Astrocyte (in vitro differentiated cells and primary cell): ENCODE data around the gene PTPRN2.

ENCODE experiments used
- CTCF ChIP-seq: IDR thresholded peaks from 2 replicates; pipeline ENCODE4 v1.5.1; 2011; ENCODE audit warnings: low read depth, mild to moderate bottlenecking, inconsistent platforms, low read length, moderate library complexity; ENCODE audit not compliant: insufficient read depth
- EZH2 ChIP-seq: IDR thresholded peaks from 2 replicates; pipeline ENCODE4 v1.6.1; 2012; ENCODE audit warnings: mild to moderate bottlenecking, low read length, inconsistent platforms; ENCODE audit not compliant: insufficient read depth

GRCh38 chr7:158019726-158020705 lies 567.6 kb downstream of the PTPRN2 start:
- no peak for TF ChIP-seq CTCF
- no peak for TF ChIP-seq EZH2
